ENCODE data around the gene PIP4K2C. TPM values are rescaled to one million over a fixed set of nuclear protein-coding genes. Genes with fewer than 3 reads are reported as not detected.

The PIP4K2C gene
- total and polyA plus RNA-seq, 10 of the 15 experiments (the other 5 are each of a cell fraction or from before 2014, with no cell fraction given) = 4.8 to 25.1 (median 14.9) TPM

DNA sequence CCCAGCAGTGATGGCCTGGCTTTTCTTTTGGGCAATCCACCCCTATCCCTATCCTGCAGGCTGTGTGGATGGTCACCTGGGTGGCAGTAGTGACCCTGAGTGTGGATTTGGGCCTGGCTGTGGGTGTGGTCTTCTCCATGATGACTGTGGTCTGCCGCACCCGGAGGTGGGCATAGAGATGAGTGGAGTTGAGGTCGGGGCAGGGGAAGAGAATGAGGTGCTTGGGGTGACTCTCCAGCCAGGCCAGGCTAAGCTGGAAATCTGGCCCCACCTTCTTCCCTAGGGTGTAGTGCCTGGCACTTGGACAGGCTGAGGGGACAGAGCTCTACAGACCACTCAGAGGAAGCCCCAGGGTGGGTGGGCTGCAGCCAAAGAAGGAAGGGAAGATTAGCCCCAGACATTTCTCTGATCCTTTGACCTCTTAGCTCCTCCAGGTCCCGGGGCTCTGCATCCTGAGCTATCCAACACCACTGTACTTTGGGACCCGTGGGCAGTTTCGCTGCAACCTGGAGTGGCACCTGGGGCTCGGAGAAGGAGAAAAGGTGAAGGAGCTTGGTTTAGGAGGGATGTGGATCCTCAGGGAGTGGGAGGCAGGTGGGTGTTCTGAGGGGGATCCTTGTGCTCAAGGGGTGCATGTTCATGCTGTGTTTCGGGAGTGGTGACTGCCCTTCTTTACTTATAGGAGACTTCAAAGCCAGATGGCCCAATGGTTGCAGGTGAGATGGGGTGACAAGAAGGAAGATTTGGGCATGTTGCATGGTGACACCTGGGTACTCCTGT lies 33.6 kb downstream of the PIP4K2C start:
- 32% methylated on average over 8 of the region's 8 CpGs for WGBS (ENCODE audit: insufficient coverage, insufficient replicate concordance, low lambda C conversion rate, missing lambda C conversion rate)
- no peak overlapping the region for H3K4me3 ChIP-seq
- ChIA-PET RAD21 (ENCODE audit: unreplicated experiment) (interaction anchor here (0.6 kb wide), 1 partner anchor 211 kb away, joined by 3 read pairs; no protein-coding TSS in a partner anchor), POLR2A (no interaction called here), SMC1A (ENCODE audit: uncharacterized antibody, unreplicated experiment) (no interaction called here), CTCF (interaction anchor here (2.3 to 7.8 kb wide), 2 partner anchors 10 to 42 kb away, joined by 12 to 119 read pairs; no protein-coding TSS in a partner anchor)
- no peak overlapping the region for H3K27ac ChIP-seq (ENCODE audit: control insufficient read depth, insufficient read depth)
- no peak overlapping the region for H3K4me2 ChIP-seq (ENCODE audit: control insufficient read depth, insufficient read depth)
- no peaks in the 10 kb centered on the region for H3K79me2 ChIP-seq (ENCODE audit: control insufficient read depth, insufficient read depth, low read length)
- FAIRE-seq (no peak), ATAC-seq (no peak), DNase-seq (ENCODE audit: low read depth, low spot score) (no peak)
- in situ Hi-C loops (cut with MboI) = no loop called here
- H3K27me3 ChIP-seq (replicated peaks in 1 of 2; ENCODE audit: control insufficient read depth in 2 of 2, insufficient read depth in 2 of 2, low read length in 1 of 2) = peaks cover 32 to 35% of the 10 kb centered on the region in 2 experiments; a peak in 3 of 4 replicates
- H4K20me1 ChIP-seq (ENCODE audit: control insufficient read depth, insufficient read depth) = no peaks in the 10 kb centered on the region
- H2AFZ ChIP-seq (ENCODE audit: control insufficient read depth, low read depth, low read length) = no peak overlapping the region
- intact Hi-C loops (cut with micrococcal nuclease; ENCODE audit: unreplicated experiment) = loop anchor here (5.0 kb wide), 1 partner anchor 167 kb away; the partner anchor contains the start of genes GLI1 and INHBE
- no TSS peak for BruUV-seq (replicated peaks)
- TF ChIP-seq, protein P1, sequence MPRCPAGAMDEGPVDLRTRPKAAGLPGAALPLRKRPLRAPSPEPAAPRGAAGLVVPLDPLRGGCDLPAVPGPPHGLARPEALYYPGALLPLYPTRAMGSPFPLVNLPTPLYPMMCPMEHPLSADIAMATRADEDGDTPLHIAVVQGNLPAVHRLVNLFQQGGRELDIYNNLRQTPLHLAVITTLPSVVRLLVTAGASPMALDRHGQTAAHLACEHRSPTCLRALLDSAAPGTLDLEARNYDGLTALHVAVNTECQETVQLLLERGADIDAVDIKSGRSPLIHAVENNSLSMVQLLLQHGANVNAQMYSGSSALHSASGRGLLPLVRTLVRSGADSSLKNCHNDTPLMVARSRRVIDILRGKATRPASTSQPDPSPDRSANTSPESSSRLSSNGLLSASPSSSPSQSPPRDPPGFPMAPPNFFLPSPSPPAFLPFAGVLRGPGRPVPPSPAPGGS (IDR thresholded peaks at IDR 0.05; ENCODE audit: borderline replicate concordance, insufficient read depth, low read depth, low read length, poor library complexity, severe bottlenecking) = no peak
- TF ChIP-seq POLR2AphosphoS2 (IDR thresholded peaks at IDR 0.05; ENCODE audit: low read depth, low read length) = no peak
- TF ChIP-seq RUNX3 (IDR thresholded peaks at IDR 0.05; ENCODE audit: low read length) = no peak
- no peak for TF ChIP-seq PAX8 (IDR thresholded peaks at IDR 0.05)
- no peak for TF ChIP-seq IKZF1 (conservative IDR thresholded peaks at IDR 0.05)
- TF ChIP-seq MYB (IDR thresholded peaks at IDR 0.05; ENCODE audit: borderline replicate concordance, low read depth, low read length) = no peak
- TF ChIP-seq MTA3 (IDR thresholded peaks at IDR 0.05; ENCODE audit: borderline replicate concordance, low read length) = no peak
- TF ChIP-seq CBFB (IDR thresholded peaks at IDR 0.05; ENCODE audit: low read depth) = no peak
- TF ChIP-seq FOS (IDR thresholded peaks at IDR 0.05; ENCODE audit: borderline replicate concordance, extremely low read depth, insufficient read length) = no peak
- TF ChIP-seq NR2F1 (conservative IDR thresholded peaks at IDR 0.05) = no peak
- no peak for TF ChIP-seq EED (IDR thresholded peaks at IDR 0.05; ENCODE audit: low read depth)
- no peak for TF ChIP-seq RAD21 (IDR thresholded peaks at IDR 0.05; ENCODE audit: insufficient read depth, low read depth, low read length)
- no peak for TF ChIP-seq SPI1 (IDR thresholded peaks at IDR 0.05; ENCODE audit: borderline replicate concordance, insufficient read depth, low read depth, low read length)
- no peak for TF ChIP-seq CBX5 (IDR thresholded peaks at IDR 0.05; ENCODE audit: low read depth)
- no peak overlapping the region for H3K9ac ChIP-seq (ENCODE audit: control insufficient read depth, insufficient read depth, low read length)
- H3K9me3 ChIP-seq (replicated peaks; ENCODE audit: control insufficient read depth, insufficient read depth, low read length) = no peaks in the 10 kb centered on the region
- H3K4me1 ChIP-seq (ENCODE audit: control insufficient read depth, insufficient read depth, low read length) = peaks cover 6% of the 10 kb centered on the region
- no peaks in the 10 kb centered on the region for H3K36me3 ChIP-seq (ENCODE audit: control insufficient read depth in 2 of 2, insufficient read depth in 2 of 2, low read length in 1 of 2)
